Endodermal cell (in vitro differentiated cells): Measurements from ENCODE around the gene NXT1. TPM values are rescaled to one million over a fixed set of nuclear protein-coding genes. Genes with fewer than 3 reads are reported as not detected.
A peak's percentile ranks its signal among the peaks of the same experiment; 100 is the strongest.

Experiments used
- DNase-seq: peaks from one replicate; pipeline ENCODE4 v3.0.0-alpha.2; 2017
- H3K27ac ChIP-seq: 2 replicates; pipeline ENCODE4 v1.5.1; 2013; ENCODE audit warnings: mild to moderate bottlenecking, low read depth, low read length, moderate library complexity
- H3K27me3 ChIP-seq: 2 replicates; pipeline ENCODE4 v1.6.1; 2013; ENCODE audit warnings: mild to moderate bottlenecking, low read length, moderate library complexity; ENCODE audit not compliant: insufficient read depth, control insufficient read depth, poor library complexity, severe bottlenecking
- H3K36me3 ChIP-seq: 2 replicates; pipeline ENCODE4 v1.7.0; 2013; ENCODE audit warnings: mild to moderate bottlenecking, low read length, moderate library complexity; ENCODE audit not compliant: control insufficient read depth, insufficient read depth
- H3K4me1 ChIP-seq: one replicate; pipeline ENCODE4 v1.7.0; 2013; ENCODE audit warnings: low read length; ENCODE audit not compliant: control insufficient read depth, insufficient read depth
- H3K4me3 ChIP-seq: 2 replicates; pipeline ENCODE4 v1.5.1; 2013; ENCODE audit warnings: mild to moderate bottlenecking, low read length, moderate library complexity
- H3K9ac ChIP-seq: 2 replicates; pipeline ENCODE4 v1.6.1; 2013; ENCODE audit warnings: mild to moderate bottlenecking, low read length, moderate library complexity; ENCODE audit not compliant: poor library complexity, severe bottlenecking; ENCODE audit errors: extremely low read depth
- H3K9me3 ChIP-seq: 2 replicates; pipeline ENCODE4 v1.6.1; 2013; ENCODE audit warnings: mild to moderate bottlenecking, low read length, moderate library complexity; ENCODE audit not compliant: control insufficient read depth
- H3K27ac Mint-ChIP-seq: 2 replicates; pipeline ENCODE4 v1.8.0; 2020; ENCODE audit warnings: mixed read lengths
- H3K27me3 Mint-ChIP-seq: 2 replicates; pipeline ENCODE4 v1.8.0; 2021; ENCODE audit warnings: mild to moderate bottlenecking, mixed read lengths; ENCODE audit not compliant: insufficient read depth
- H3K36me3 Mint-ChIP-seq: 2 replicates; pipeline ENCODE4 v1.8.0; 2020; ENCODE audit warnings: low read depth, mixed read lengths
- H3K4me1 Mint-ChIP-seq: 2 replicates; pipeline ENCODE4 v1.8.0; 2020; ENCODE audit warnings: mixed read lengths
- H3K4me3 Mint-ChIP-seq: 2 replicates; pipeline ENCODE4 v1.8.0; 2020; ENCODE audit warnings: mild to moderate bottlenecking, moderate library complexity, mixed read lengths
- H3K9me3 Mint-ChIP-seq: 2 replicates; pipeline ENCODE4 v1.8.0; 2020; ENCODE audit warnings: mild to moderate bottlenecking, mixed read lengths
- WGBS, 2 experiments: methylation state at CpG; one replicate each; pipeline versions ENCODE4 v1.1.5 to v1.1.7; 2013; ENCODE audit warnings: missing lambda C conversion rate in 2 of 2, mixed read lengths in 1 of 2; ENCODE audit not compliant: insufficient coverage in 1 of 2, insufficient read length in 1 of 2; 5-methylcytosine and 5-hydroxymethylcytosine counted together
- total RNA-seq, 2 donors: library from RNA; stranded (reverse); fragmentation: NEBNext Ultra II Directional in 1 of 2; extraction: Animal tissue kit (Norgen Biotek cat#: 25700) in 1 of 2; gene quantifications; 2 replicates in 1 of 2; 3 replicates in 1 of 2; pipeline ENCODE4 v1.2.1, GENCODE V29; 2021
- TF ChIP-seq, protein P1 (sequence below): fragments of 200-600 bp; sonication (generic); conservative IDR thresholded peaks from 2 replicates; pipeline ENCODE4 v1.5.0; 2021; ENCODE audit warnings: antibody characterized with exemption, mild to moderate bottlenecking

Gene NXT1
- total RNA-seq, 2 donors from 2014 or later: 16.8 to 19.5 TPM

- no peak for DNase-seq
- Mint-ChIP-seq H3K9me3 (no peaks in the 10 kb centered on the region), H3K4me1 (peaks cover 7% of the 10 kb centered on the region), H3K27me3 (no peaks in the 10 kb centered on the region), H3K36me3 (peaks cover 79% of the 10 kb centered on the region), H3K27ac (no peak overlapping the region), H3K4me3 (no peak overlapping the region)
- Histone ChIP-seq H3K4me3 (no peak overlapping the region), H3K4me1 (no peaks in the 10 kb centered on the region), H3K9ac (no peak overlapping the region), H3K36me3 (peaks cover 68% of the 10 kb centered on the region), H3K9me3 (peaks cover 14% of the 10 kb centered on the region), H3K27ac (no peak overlapping the region), H3K27me3 (no peaks in the 10 kb centered on the region)
- WGBS, 2 experiments: 91 to 100% methylated on average over 1 of the region's 1 CpG
- TF ChIP-seq, protein P1, sequence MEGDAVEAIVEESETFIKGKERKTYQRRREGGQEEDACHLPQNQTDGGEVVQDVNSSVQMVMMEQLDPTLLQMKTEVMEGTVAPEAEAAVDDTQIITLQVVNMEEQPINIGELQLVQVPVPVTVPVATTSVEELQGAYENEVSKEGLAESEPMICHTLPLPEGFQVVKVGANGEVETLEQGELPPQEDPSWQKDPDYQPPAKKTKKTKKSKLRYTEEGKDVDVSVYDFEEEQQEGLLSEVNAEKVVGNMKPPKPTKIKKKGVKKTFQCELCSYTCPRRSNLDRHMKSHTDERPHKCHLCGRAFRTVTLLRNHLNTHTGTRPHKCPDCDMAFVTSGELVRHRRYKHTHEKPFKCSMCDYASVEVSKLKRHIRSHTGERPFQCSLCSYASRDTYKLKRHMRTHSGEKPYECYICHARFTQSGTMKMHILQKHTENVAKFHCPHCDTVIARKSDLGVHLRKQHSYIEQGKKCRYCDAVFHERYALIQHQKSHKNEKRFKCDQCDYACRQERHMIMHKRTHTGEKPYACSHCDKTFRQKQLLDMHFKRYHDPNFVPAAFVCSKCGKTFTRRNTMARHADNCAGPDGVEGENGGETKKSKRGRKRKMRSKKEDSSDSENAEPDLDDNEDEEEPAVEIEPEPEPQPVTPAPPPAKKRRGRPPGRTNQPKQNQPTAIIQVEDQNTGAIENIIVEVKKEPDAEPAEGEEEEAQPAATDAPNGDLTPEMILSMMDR: no peak
Measured at GRCh38 chr20:23390091-23390774, 39.6 kb downstream of the NXT1 start.

GRCh38 chr20:23391707-23392310, 41.2 kb downstream of the NXT1 start:
- H3K9ac ChIP-seq: no peak overlapping the region
- H3K27ac ChIP-seq: no peak overlapping the region
- Mint-ChIP-seq H3K36me3 (peaks cover 67% of the 10 kb centered on the region), H3K4me1 (peaks cover 7% of the 10 kb centered on the region), H3K27me3 (no peaks in the 10 kb centered on the region), H3K9me3 (no peaks in the 10 kb centered on the region), H3K4me3 (no peak overlapping the region), H3K27ac (no peak overlapping the region)
- H3K4me1 ChIP-seq: no peaks in the 10 kb centered on the region
- H3K4me3 ChIP-seq: no peak overlapping the region
- DNase-seq: no peak
- WGBS, 2 experiments: 75 to 78% methylated on average over 4 of the region's 4 CpGs
- H3K36me3 ChIP-seq: peaks cover 67% of the 10 kb centered on the region
- TF ChIP-seq, protein P1: no peak
- no peaks in the 10 kb centered on the region for H3K27me3 ChIP-seq
- peaks cover 11% of the 10 kb centered on the region for H3K9me3 ChIP-seq

- DNase-seq: no peak
- H3K27me3 Mint-ChIP-seq: no peaks in the 10 kb centered on the region
- H3K9me3 ChIP-seq: no peaks in the 10 kb centered on the region
- no peaks in the 10 kb centered on the region for H3K9me3 Mint-ChIP-seq
- H3K4me3 Mint-ChIP-seq: no peak overlapping the region
- H3K27me3 ChIP-seq: no peaks in the 10 kb centered on the region
- TF ChIP-seq, protein P1: no peak
- H3K9ac ChIP-seq: no peak overlapping the region
- H3K27ac ChIP-seq: no peak overlapping the region
- peaks cover 51% of the 10 kb centered on the region for H3K36me3 Mint-ChIP-seq
- 94 to 97% methylated on average over 4 of the region's 4 CpGs for WGBS, 2 experiments
- H3K36me3 ChIP-seq: peaks cover 55% of the 10 kb centered on the region
- H3K4me1 ChIP-seq: no peaks in the 10 kb centered on the region
- peak overlapping the region; percentile 67 for H3K27ac Mint-ChIP-seq
- H3K4me1 Mint-ChIP-seq: peaks cover 7% of the 10 kb centered on the region
- no peak overlapping the region for H3K4me3 ChIP-seq
Measured at GRCh38 chr20:23393996-23394775, 43.6 kb downstream of the NXT1 start.
